Immature natural killer cell (primary cell): ENCODE results near the gene ITGA7. TPM values are rescaled to one million over a fixed set of nuclear protein-coding genes. Genes with fewer than 3 reads are reported as not detected.
A peak's percentile ranks its signal among the peaks of the same experiment; 100 is the strongest.

Experiments used
- DNase-seq, 3 donors: peaks; one replicate each; pipeline ENCODE4 v3.0.0; 2022; ENCODE audit warnings: mixed read lengths in 1 of 3
- H3K27ac Mint-ChIP-seq, 6 donors: one replicate each; pipeline ENCODE4 v1.8.0; 2020; ENCODE audit warnings: mixed read lengths in 6 of 6, mild to moderate bottlenecking in 5 of 6, inconsistent platforms in 4 of 6, moderate library complexity in 3 of 6
- H3K27me3 Mint-ChIP-seq, 3 donors: one replicate each; pipeline ENCODE4 v1.8.0; 2020 to 2021; ENCODE audit warnings: low read depth in 3 of 3, mild to moderate bottlenecking in 3 of 3, mixed read lengths in 3 of 3, moderate library complexity in 3 of 3, inconsistent platforms in 1 of 3
- H3K36me3 Mint-ChIP-seq, 3 donors: one replicate each; pipeline ENCODE4 v1.8.0; 2020; ENCODE audit warnings: mixed read lengths in 3 of 3, inconsistent platforms in 2 of 3, mild to moderate bottlenecking in 2 of 3
- H3K4me1 Mint-ChIP-seq, 2 donors: one replicate each; pipeline ENCODE4 v1.8.0; 2020; ENCODE audit warnings: inconsistent platforms in 2 of 2, mild to moderate bottlenecking in 2 of 2, mixed read lengths in 2 of 2, moderate library complexity in 1 of 2
- H3K4me3 Mint-ChIP-seq, 5 donors: one replicate each; pipeline ENCODE4 v1.8.0; 2020; ENCODE audit warnings: mild to moderate bottlenecking in 5 of 5, mixed read lengths in 5 of 5, inconsistent platforms in 3 of 5, moderate library complexity in 3 of 5
- H3K9me3 Mint-ChIP-seq, 6 donors: one replicate each; pipeline ENCODE4 v1.8.0; 2020; ENCODE audit warnings: mild to moderate bottlenecking in 6 of 6, mixed read lengths in 6 of 6, inconsistent platforms in 4 of 6, moderate library complexity in 3 of 6
- polyA plus RNA-seq, 3 donors: library from polyadenylated mRNA; unstranded; fragments of 300-500 nt; fragmentation: Illumina TruSeq; gene quantifications; one replicate each; pipeline ENCODE4 v1.2.3, GENCODE V29; 2021

Gene ITGA7
- polyA plus RNA-seq, 3 donors from 2014 or later = 0.31 TPM; not detected in 2

DNA sequence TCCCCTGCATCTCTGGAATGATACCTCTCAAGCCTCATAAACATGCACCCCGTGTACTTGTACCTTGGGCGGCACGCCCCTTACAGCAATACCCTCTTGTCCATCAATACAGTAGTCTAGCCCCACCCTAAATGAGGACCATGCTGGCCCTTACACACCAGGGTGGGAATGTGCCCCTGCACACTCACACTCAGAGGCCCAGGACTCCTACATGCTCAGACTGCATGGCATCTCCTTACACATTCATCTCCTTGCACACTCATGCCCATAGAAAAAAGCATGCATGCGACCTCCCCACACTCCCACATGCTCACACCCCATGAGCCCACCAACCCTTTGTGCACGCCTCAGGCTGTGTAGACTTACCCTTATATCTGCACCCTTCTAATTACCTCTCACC is 22.0 kb downstream of the ITGA7 start:
- Mint-ChIP-seq H3K9me3 (no peaks in the 10 kb centered on the region), H3K27ac (no peak overlapping the region), H3K36me3 (no peaks in the 10 kb centered on the region), H3K4me1 (peaks cover 10 to 16% of the 10 kb centered on the region in 2 donors), H3K4me3 (no peak overlapping the region), H3K27me3 (peaks cover 2 to 9% (median 9%) of the 10 kb centered on the region in 3 donors)
- no peak for DNase-seq

DNA sequence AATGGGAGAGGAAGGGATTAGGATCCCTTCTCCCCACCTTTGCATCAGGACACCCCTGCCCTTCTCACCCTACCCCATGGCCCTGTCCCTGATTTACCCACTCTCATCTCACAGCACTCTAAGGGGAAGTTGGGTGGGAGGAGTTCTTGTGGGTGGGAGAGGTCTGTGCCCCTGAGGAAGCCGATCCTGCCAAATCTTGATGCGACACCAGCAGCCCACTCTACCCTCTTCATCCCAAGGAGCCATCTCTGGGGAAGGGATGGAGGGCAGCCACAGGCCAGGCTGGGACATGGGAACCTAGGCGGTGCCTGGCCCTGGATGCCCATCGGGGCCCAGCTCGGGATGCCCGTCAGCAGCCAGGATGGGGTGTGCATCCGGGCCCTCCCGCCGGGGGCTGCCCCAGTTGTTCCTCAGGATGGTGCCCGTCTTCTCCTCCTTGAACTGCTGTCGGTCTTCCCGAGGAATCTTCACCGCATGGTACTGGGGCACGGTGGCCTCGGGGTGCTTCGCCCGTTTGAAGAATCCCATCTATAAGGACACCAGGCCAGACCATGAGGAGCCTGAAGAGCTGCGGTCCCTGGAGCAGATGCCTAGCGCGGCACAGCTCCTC is 22.8 kb downstream of the ITGA7 start:
- Mint-ChIP-seq H3K4me1 (peaks cover 10 to 16% of the 10 kb centered on the region in 2 donors), H3K4me3 (no peak overlapping the region), H3K9me3 (no peaks in the 10 kb centered on the region), H3K27ac (no peak overlapping the region), H3K36me3 (no peaks in the 10 kb centered on the region), H3K27me3 (peaks cover 4 to 10% (median 8%) of the 10 kb centered on the region in 3 donors)
- DNase-seq = no peak

DNA sequence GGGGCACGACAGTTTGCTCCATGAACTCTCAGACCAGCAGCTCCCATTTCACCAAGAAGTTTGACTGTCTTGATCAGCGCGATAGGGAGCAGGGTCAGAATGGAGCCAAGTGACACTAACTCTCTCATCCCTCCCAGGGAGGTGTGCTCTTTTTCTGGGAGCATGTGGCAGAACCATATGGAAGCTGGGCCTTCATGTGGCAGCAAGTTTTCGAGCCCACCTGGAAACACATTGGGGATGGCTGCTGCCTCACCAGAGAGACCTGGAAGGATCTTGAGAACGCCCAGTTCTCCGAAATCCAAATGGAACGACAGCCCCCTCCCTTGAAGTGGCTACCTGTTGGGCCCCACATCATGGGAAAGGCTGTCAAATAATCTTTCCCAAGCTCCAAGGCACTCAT is 24.0 kb downstream of the ITGA7 start:
- no peak overlapping the region for H3K4me3 Mint-ChIP-seq
- H3K4me1 Mint-ChIP-seq = peaks cover 10 to 16% of the 10 kb centered on the region in 2 donors
- no peaks in the 10 kb centered on the region for H3K9me3 Mint-ChIP-seq

DNA sequence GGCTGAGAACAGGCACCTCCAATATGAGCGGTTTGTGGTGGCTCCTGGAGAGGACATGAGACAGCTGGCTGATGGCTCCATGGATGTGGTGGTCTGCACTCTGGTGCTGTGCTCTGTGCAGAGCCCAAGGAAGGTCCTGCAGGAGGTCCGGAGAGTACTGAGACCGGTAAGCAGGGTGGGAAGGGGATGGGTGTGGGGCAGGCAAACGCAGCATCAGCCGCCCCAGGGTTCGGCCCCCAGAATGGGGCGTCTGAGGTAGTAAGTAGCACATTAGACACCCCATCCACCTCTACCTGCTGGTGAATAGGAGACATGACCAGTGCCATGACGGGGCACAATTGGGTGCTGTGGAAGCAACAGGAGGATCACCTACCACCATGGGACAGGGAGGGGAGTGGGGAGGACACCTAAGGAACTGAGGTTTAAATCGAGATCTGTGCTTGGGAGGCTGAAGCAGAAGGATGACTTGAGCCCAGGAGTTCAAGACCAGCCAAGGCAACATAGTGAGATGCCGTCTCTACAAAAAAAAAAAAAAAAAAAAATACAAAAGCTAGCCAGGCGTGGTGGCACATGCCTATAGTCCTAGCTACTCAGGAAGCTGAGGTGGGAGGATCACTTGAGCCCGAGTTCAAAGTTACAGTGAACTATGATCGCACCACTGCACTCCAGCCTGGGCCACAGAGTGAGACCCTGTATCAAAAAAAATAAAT is 25.5 kb downstream of the ITGA7 start:
- H3K4me3 Mint-ChIP-seq = no peak overlapping the region
- H3K27ac Mint-ChIP-seq = no peak overlapping the region
- H3K9me3 Mint-ChIP-seq = no peaks in the 10 kb centered on the region
- peaks cover 5 to 11% of the 10 kb centered on the region in 2 donors for H3K4me1 Mint-ChIP-seq
- H3K36me3 Mint-ChIP-seq = no peaks in the 10 kb centered on the region
- peaks cover 5 to 11% (median 10%) of the 10 kb centered on the region in 3 donors for H3K27me3 Mint-ChIP-seq
- no peak for DNase-seq

More for the DNA sequence above, 24.0 kb downstream of the ITGA7 start:
- H3K36me3 Mint-ChIP-seq = no peaks in the 10 kb centered on the region
- peaks cover 4 to 10% (median 9%) of the 10 kb centered on the region in 3 donors for H3K27me3 Mint-ChIP-seq
- DNase-seq = no peak
- H3K27ac Mint-ChIP-seq = peak overlapping the region in 1 of 6 donors; percentile 46

DNA sequence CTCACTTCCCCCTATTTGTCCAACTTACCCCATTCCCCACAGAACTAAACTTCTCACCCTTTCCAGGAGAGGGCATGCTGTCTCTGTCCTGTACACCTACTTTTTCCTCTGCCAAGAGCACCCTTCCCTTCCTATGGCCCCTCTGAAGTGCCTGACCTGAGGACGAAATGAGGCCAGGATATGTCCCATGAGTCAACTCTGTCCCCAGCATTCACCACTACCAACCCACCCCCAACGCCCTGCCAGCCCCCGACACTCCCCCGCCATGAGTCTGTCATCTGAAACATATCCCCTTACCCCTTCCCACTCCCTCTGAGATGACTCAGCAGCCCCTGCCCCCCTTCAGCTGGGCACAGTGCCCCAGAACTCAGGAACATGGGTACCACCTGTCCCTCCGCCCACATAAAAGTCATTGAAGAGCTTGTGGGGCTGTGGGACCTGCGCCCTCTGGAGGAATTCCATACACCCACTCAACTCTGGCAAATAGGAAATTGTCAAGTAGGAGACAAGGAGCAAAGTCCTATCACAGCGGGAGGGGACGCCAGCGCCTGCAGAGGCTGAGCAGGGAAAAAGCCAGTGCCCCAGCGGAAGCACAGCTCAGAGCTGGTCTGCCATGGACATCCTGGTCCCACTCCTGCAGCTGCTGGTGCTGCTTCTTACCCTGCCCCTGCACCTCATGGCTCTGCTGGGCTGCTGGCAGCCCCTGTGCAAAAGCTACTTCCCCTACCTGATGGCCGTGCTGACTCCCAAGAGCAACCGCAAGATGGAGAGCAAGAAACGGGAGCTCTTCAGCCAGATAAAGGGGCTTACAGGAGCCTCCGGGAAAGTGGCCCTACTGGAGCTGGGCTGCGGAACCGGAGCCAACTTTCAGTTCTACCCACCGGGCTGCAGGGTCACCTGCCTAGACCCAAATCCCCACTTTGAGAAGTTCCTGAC is 26.3 kb downstream of the ITGA7 start:
- Mint-ChIP-seq H3K36me3 (no peaks in the 10 kb centered on the region), H3K4me3 (no peak overlapping the region), H3K27ac (no peak overlapping the region), H3K27me3 (peaks cover 5 to 12% (median 11%) of the 10 kb centered on the region in 3 donors), H3K4me1 (peaks cover 2 to 11% of the 10 kb centered on the region in 2 donors), H3K9me3 (no peaks in the 10 kb centered on the region)
- no peak for DNase-seq

DNA sequence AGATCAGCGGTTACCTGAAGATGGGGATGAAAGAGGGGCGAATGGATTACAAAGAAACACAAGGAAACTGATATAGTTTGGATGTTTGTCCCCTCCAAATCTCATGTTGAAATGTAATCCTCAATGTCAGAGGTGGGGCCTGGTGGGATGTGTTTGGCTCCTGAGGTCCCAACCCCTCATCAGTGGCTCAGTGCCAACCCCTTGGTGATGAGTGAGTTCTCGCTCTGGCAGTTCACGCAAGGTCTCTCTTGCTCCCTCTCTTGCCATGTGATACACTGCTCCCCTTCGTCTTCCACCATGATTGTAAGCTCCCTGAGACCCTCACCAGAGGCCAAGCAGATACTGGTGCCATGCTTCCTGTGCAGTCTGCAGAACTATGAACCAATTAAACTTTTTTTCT is 28.0 kb downstream of the ITGA7 start:
- H3K27me3 Mint-ChIP-seq = peaks cover 5 to 12% (median 11%) of the 10 kb centered on the region in 3 donors
- H3K36me3 Mint-ChIP-seq = no peaks in the 10 kb centered on the region
- peaks cover 2 to 11% of the 10 kb centered on the region in 2 donors for H3K4me1 Mint-ChIP-seq
- H3K27ac Mint-ChIP-seq = no peak overlapping the region
- no peak overlapping the region for H3K4me3 Mint-ChIP-seq
- DNase-seq = no peak
- H3K9me3 Mint-ChIP-seq = no peaks in the 10 kb centered on the region

DNA sequence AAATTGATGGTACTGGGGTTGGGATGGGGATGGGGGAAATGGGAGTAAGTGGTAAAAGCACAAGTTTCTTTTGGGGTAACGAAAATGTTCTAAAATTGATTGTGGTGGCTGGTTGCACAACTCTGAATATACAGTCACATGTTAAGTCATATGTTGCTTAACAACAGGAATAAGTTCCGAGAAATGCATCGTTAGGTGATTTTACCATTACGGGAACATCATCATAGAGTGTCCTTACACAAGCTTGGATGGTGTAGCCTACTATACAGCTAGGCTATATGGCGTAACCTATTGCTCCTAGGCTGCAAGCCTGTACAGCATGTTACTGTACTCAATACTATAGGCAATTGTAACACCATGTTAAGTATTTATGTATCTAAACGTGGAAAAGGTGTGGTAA is 31.0 kb downstream of the ITGA7 start:
- Mint-ChIP-seq H3K4me1 (peaks cover 2 to 9% of the 10 kb centered on the region in 2 donors), H3K9me3 (no peaks in the 10 kb centered on the region), H3K36me3 (no peaks in the 10 kb centered on the region), H3K27me3 (peaks cover 4 to 12% (median 9%) of the 10 kb centered on the region in 3 donors), H3K27ac (no peak overlapping the region), H3K4me3 (no peak overlapping the region)
- no peak for DNase-seq

DNA sequence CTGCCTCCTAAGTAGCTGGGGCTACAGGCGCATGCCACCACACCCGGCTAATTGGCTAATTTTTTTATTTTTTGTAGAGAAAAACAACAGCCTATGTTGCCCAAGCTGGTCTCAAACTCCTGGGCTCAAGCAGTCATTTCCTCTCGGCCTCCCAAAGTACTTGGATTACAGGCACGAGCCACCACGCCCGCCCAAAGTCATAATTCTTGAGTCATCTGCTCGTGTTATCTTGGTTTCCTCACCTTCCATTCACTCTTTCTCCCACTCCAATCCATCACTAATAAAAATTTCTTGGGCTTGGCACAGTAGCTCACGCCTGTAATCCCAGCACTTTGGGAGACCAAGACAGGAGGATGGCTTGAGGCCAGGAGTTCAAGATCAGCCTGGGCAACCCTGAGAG is 32.0 kb downstream of the ITGA7 start:
- Mint-ChIP-seq H3K27ac (no peak overlapping the region), H3K27me3 (peaks cover 3 to 10% (median 4%) of the 10 kb centered on the region in 3 donors), H3K36me3 (no peaks in the 10 kb centered on the region), H3K4me3 (no peak overlapping the region), H3K4me1 (no peaks in the 10 kb centered on the region), H3K9me3 (no peaks in the 10 kb centered on the region)
- DNase-seq = no peak

DNA sequence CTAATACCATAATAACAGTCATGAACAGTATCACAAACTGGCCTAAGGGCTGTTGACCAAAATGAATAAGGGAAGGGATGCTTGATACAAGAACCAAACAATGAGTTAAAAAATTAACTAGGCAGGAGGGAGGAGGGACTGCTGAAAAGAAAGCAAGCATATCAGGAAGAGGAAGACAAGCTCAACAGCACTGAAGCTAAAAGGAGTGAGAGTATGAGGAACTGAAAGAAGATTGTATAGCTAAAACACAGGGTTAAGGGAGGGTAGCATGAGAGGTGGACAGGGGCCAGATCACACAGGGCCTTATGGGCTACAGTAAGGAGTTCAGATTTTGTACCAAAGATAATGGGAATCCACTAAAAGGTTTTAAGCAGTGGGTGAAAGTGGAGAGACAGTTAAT is 34.1 kb downstream of the ITGA7 start:
- Mint-ChIP-seq H3K36me3 (no peaks in the 10 kb centered on the region), H3K9me3 (no peaks in the 10 kb centered on the region), H3K27me3 (peaks cover 1 to 7% (median 4%) of the 10 kb centered on the region in 3 donors), H3K27ac (no peak overlapping the region), H3K4me3 (no peak overlapping the region), H3K4me1 (no peaks in the 10 kb centered on the region)
- no peak for DNase-seq

DNA sequence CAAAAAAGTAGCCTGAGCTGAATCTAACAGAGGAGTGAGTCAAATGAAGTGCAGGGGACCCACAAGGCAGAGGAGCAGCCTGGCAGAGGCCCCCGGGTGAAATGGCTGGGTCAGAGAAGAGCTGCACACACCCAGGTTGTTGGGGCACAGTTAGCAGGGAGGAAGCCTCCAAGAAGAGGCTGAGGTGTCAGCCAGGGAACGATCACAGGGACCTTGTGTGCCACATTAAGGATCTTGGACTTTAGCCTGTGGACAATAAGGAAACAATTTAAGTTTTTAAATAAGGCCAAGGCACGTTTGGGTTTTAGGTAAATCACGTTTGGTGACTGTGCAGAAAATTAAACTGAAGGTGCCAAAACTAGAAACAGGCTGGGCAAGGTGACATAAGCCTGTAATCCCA is 36.0 kb downstream of the ITGA7 start:
- Mint-ChIP-seq H3K4me3 (no peak overlapping the region), H3K9me3 (no peaks in the 10 kb centered on the region), H3K27ac (no peak overlapping the region), H3K27me3 (peaks cover 0 to 6% (median 5%) of the 10 kb centered on the region in 3 donors), H3K36me3 (no peaks in the 10 kb centered on the region), H3K4me1 (no peaks in the 10 kb centered on the region)
- DNase-seq = no peak

DNA sequence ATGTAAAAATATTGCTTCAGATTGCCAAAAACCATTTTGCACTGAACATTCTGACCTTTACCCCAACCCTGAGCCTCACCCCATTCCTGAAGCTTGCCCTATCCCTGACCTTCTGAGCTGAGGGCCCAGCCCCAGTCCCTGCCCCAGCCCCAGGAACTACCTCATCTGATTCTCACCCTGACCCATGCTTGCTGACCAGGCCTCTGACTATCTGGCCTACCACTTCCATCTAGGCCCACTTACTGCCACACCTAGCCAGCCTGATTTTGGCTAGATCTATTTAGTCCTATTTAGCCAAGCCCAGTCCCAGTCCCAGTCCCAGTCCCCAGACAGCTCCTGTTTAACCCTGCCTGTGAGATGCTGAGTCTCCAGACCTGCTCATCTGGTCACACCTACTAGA is 37.4 kb downstream of the ITGA7 start:
- Mint-ChIP-seq H3K4me3 (no peak overlapping the region), H3K4me1 (no peaks in the 10 kb centered on the region), H3K9me3 (no peaks in the 10 kb centered on the region), H3K36me3 (no peaks in the 10 kb centered on the region), H3K27ac (peak overlapping the region in 1 of 6 donors; percentile 47), H3K27me3 (peaks cover 0 to 5% (median 4%) of the 10 kb centered on the region in 3 donors)
- no peak for DNase-seq

DNA sequence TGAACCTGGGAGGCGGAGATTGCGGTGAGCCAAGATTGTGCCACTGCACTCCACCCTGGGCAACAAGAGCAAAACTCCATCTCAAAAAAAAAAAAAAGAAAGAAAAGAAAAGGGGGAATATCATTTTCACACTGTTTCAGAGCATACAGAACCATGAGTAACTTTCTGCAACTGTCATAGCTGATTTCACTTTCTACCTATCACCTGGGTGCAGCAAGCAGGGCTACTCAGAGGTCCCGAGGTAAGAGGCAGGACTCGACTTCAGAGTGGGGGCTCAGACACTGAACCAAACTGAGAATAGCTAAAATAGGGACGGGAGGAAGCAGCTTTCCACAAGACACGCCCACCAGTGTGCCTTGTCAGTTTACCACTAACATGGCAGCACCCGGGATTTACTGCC is 41.2 kb downstream of the ITGA7 start:
- no peak overlapping the region for H3K27ac Mint-ChIP-seq

DNA sequence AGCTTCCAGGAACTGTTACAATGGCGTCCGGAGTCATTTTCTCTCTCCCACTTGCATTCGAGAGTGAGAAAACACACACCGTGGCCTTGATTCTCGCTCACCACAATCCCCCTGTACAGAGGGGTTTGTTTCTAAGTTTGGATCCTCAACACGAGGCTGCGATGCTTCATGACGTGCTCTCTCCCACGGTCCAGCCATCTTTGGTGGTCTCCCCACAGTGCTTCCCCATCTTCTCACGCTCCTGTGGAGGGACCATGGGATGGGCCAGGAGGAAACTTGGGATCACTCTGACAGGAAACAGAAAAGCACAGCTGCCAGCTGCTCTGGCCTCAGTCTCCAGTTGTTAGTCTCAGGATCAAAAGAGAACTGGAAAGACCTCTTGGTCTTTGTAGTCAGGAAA is 42.9 kb downstream of the ITGA7 start:
- Mint-ChIP-seq H3K4me1 (no peaks in the 10 kb centered on the region), H3K4me3 (no peak overlapping the region), H3K27me3 (peaks cover 0 to 6% (median 0%) of the 10 kb centered on the region in 3 donors), H3K27ac (no peak overlapping the region), H3K9me3 (no peaks in the 10 kb centered on the region), H3K36me3 (no peaks in the 10 kb centered on the region)
- DNase-seq = no peak

More for the DNA sequence above, 41.2 kb downstream of the ITGA7 start:
- no peaks in the 10 kb centered on the region for H3K9me3 Mint-ChIP-seq
- DNase-seq = no peak
- H3K27me3 Mint-ChIP-seq = peaks cover 0 to 4% (median 0%) of the 10 kb centered on the region in 3 donors
- no peaks in the 10 kb centered on the region for H3K36me3 Mint-ChIP-seq
- no peak overlapping the region for H3K4me3 Mint-ChIP-seq
- no peaks in the 10 kb centered on the region for H3K4me1 Mint-ChIP-seq

DNA sequence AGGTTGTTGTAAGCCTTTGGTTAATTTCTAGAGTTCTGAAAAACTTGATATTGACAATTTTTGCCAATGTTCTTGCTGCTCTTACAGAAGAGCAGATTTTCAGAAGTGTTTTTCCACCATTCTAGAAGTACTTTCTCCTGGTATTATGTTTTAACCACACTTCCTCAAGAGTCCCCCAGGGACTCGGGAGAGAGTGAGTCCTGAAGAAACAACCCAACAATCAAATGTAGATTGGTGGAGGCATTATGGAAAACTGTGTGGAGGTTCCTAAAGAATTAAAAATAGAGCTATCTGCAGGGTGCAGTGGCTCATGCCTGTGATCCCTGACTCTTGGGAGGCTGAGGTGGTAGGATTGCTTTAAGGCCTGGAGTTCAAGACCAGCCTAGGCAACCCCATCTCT is 44.3 kb downstream of the ITGA7 start:
- no peaks in the 10 kb centered on the region for H3K4me1 Mint-ChIP-seq
- no peaks in the 10 kb centered on the region for H3K9me3 Mint-ChIP-seq
- DNase-seq = no peak
- H3K4me3 Mint-ChIP-seq = no peak overlapping the region
- H3K27ac Mint-ChIP-seq = no peak overlapping the region
- no peaks in the 10 kb centered on the region for H3K36me3 Mint-ChIP-seq
- H3K27me3 Mint-ChIP-seq = peaks cover 0 to 4% (median 4%) of the 10 kb centered on the region in 3 donors
